HG03095 (cell line): ENCODE measurements around the gene MYOZ3.

ENCODE experiments used
- ATAC-seq: cut with Tn5 transposase; IDR thresholded peaks from one replicate; pipeline ENCODE4 v1.9.1; 2021; ENCODE audit warnings: moderate library complexity; ENCODE audit not compliant: unreplicated experiment

The MYOZ3 gene

GRCh38 chr5:150690760-150691159, 29.7 kb downstream of the MYOZ3 start:
- ATAC-seq = no peak

GRCh38 chr5:150692276-150692675, 31.2 kb downstream of the MYOZ3 start:
- ATAC-seq = no peak

- ATAC-seq = no peak
Measured at GRCh38 chr5:150694612-150695011, 33.6 kb downstream of the MYOZ3 start.

DNA sequence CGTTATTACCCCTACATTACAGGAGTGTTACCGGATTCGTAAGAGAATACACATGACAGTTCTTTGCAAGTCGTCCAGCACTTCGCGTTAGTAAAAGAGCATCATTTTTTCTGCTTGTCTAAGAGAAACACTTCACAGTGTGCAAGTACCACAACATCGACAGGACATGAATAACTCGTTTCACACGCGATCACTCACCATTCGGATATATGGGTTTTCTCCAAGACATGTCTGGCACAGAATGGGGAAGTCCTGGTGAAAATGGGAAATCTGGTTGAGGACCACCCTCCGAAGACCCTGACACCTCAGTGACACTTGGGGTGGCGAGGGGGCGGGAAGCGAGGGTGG, 39.2 kb downstream of the MYOZ3 start:
- peak; percentile 3 for ATAC-seq

GRCh38 chr5:150700594-150701377, 39.7 kb downstream of the MYOZ3 start, which contains the start of gene RBM22:
Gene RBM22 (minus strand): TSS chr5:150701062. CDS start chr5:150700985, 77 bp downstream.
- peak; percentile 99 for ATAC-seq

DNA sequence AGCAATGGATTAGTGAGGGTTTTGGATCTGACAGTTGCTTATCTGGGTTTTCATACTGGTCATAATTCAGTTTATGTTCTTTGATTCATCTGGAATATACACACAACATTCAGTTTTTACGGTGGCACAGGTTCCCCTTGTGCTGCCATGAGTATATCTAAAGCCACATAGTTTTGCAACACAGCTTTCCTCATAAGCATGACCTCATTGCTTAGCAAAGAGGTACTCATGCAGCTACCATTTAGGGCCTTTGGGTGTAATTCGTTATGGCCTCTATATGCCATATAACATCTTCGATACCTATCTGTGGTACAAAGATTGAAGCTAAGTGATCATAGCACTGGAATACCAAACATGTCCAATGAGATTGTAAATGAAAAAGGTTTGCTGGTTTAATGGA, 42.7 kb downstream of the MYOZ3 start:
- ATAC-seq = no peak

DNA sequence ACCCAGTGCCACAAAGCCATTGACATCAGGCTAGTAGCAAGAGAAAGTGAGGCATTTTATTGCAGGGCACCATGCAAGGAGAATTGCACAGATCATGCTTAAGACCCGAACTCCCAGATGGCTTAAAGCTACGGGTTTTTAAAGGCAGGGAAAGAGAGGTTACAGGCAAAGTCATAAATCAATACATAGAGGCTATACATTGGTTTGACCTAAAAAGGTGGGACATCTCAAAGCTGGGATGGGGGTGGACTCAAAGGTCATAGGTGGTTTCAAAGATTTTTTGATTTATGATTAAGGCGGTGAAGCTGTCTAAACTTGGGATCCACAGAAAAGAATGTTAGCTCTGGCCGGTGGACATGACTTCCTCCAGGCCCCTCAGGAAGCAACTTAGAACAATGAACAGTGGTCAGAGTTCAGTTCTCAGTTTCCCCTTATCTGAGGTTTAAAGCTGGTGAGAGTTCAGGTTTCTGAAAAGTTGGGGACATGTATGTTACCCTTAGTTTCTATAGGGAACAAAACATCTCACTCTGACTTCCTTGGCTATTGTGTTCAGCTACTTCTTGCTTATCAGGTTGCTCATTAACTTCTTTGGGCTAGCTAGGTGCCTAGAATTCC, 45.8 kb downstream of the MYOZ3 start:
- ATAC-seq = no peak

DNA sequence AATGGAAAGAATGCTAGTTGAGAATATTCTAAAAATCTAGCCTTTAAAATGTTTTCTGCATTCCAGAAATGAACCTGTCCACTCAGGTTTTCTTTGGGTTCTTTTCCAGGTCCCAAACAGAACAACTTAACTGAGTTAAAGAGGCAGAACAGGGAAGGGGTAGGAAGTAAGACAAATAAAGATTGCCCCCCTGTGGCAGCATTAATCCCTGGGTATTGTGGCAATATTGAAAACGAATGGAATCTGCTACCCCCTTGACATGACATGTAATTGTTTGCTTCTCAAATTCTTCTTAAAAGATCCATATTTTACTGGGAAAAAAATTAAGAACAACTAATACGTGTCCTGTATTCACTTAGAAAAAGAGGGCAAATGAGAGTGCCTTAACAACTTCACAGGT, 49.1 kb downstream of the MYOZ3 start:
- no peak for ATAC-seq

DNA sequence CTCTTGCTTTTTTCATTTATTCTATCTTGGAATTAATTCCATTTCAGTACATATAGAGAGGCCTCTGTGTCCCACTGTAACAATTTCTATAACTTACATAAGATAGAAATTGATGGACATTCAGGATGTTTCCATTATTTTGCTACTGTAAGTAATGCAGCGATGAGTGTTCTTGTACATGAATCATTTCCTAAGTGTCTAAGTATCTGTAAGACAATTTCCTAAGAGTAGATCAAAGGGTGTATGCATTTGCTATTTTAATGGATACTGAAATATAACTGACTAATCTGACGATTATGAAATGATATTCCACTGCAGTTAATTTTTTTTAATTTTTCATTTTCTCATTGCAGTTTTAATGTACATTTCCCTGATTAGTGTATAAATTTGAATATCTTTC, 62.8 kb downstream of the MYOZ3 start:
- ATAC-seq = no peak
